ENCODE data around the gene TMEM53. TPM values are rescaled to one million over a fixed set of nuclear protein-coding genes. Genes with fewer than 3 reads are reported as not detected.
"Not testable (repeated sequence)": the region's sequence is repeated elsewhere in the genome, so short reads cannot be mapped to it uniquely, and the experiment has no call there.

Gene TMEM53
- total and polyA plus RNA-seq, 2 of the 8 experiments (the other 6 are each of a cell fraction or from before 2014, with no cell fraction given) = 6.7 to 27.9 TPM

DNA sequence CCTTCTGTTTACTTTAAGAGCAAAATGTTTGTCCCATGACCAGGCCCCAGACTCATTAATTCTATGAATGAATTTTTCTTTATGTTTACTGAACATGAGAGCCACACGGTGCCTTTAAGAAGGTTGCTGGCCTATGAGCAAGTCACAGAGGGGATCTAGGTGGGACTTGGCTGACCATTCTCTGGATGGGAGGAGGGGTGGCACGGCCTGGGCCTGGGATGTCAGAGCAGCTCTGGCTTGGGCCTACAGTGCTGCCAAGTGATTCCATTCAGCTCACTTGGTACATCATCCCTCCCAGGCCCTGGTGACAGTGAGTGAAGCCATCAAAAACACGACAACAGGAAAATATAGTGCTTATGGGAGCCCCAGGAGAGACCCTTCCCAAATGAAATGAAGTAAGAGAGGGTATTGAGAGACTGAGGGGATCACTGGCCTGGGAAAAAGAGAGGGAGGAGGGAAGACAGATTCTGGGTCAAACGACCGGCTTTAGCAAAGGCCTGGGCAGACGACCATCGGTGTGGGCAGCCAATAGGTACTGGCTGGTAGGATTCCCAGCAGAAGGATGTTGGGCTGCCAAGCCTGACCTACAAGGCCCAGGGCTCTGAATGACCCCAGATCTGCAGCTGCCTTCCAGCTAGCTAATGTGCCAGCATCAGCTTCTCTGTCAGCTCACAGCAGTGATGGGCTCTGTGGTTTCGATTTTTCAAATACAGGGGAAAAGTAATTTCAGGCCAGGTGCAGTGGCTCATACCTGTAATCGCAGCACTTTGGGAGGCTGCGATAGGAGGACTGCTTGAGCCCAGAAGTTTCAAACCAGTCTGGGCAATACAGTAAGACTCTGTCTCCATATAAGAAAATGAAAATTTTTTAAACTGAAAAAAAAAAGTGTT lies 3.3 kb downstream of the TMEM53 start (continued):
- TF ChIP-seq CTCF (IDR thresholded peaks at IDR 0.05; ENCODE audit: control extremely low read depth in 1 of 3, insufficient read depth in 1 of 3, low read depth in 1 of 3, low read length in 3 of 3) (no peak), NANOG (IDR thresholded peaks at IDR 0.05; ENCODE audit: insufficient read depth, low read depth, low read length, poor library complexity, severe bottlenecking) (no peak), GABPA (IDR thresholded peaks at IDR 0.05; ENCODE audit: borderline replicate concordance, insufficient read depth, low read length) (no peak), TAF1 (IDR thresholded peaks at IDR 0.05; ENCODE audit: low read depth, low read length) (no peak)

DNA sequence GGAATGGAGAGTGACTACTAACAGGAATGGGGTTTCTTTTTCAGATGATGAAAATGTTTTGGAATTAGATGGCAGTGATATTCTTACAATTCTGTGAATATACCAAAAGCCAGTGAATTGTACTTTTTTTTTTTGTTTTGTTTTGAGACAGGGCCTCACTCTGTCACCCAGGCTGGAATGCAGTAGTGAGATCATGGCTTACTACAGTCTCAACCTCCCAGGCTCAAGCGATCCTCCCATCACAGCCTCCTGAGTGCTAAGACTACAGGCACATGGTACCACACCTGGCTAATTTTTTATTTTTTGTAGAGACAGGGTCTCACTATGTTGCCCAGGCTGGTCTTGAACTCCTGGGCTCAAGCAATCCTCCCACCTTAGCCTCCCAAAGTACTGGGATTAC lies 7.6 kb downstream of the TMEM53 start:
- H3K23me2 ChIP-seq (ENCODE audit: low read depth, low read length); H4K5ac ChIP-seq (ENCODE audit: insufficient read length, low read depth, low read length); H3K23ac ChIP-seq (ENCODE audit: insufficient read length); H3K4me1 ChIP-seq (replicated peaks in 1 of 4; ENCODE audit: control insufficient read depth in 3 of 4, insufficient read depth in 4 of 4, low read length in 3 of 4); H3K4me3 ChIP-seq (ENCODE audit: extremely low read depth in 1 of 4, insufficient read depth in 2 of 4, low read depth in 3 of 4, low read length in 4 of 4); H3K18ac ChIP-seq (ENCODE audit: extremely low read depth, low read length); H2BK12ac ChIP-seq (ENCODE audit: low read depth, low read length); H3K9me3 ChIP-seq (ENCODE audit: insufficient read depth in 2 of 2, low read depth in 1 of 2, low read length in 1 of 2); H2BK20ac ChIP-seq (ENCODE audit: low read length); H2BK15ac ChIP-seq (ENCODE audit: low read length); H2AFZ ChIP-seq (ENCODE audit: low read length); H4K20me1 ChIP-seq (replicated peaks in 1 of 2; ENCODE audit: control insufficient read depth in 1 of 2, insufficient read depth in 2 of 2, low read length in 2 of 2); H4K8ac ChIP-seq (ENCODE audit: extremely low read depth, insufficient read depth, low read length); H3K79me2 ChIP-seq (ENCODE audit: control insufficient read depth in 1 of 2, insufficient read depth in 2 of 2, low read length in 2 of 2); DNase-seq (ENCODE audit: low read depth in 1 of 2, low spot score in 2 of 2); H3K4me2 ChIP-seq (ENCODE audit: insufficient read depth in 1 of 2, low read depth in 2 of 2, low read length in 2 of 2); H3K56ac ChIP-seq (replicated peaks; ENCODE audit: insufficient read length, low read depth, low read length); FAIRE-seq; H4K91ac ChIP-seq (replicated peaks; ENCODE audit: insufficient read length, low read length); POLR2A ChIA-PET (ENCODE audit: partially characterized antibody); H3K27me3 ChIP-seq (replicated peaks in 1 of 4; ENCODE audit: control insufficient read depth in 3 of 4, extremely low read depth in 1 of 4, insufficient read depth in 3 of 4, low read length in 3 of 4); H2AK5ac ChIP-seq (ENCODE audit: low read depth, low read length); H3K27ac ChIP-seq (ENCODE audit: low read depth, low read length); H2BK5ac ChIP-seq (ENCODE audit: low read depth, low read length); H2BK120ac ChIP-seq (replicated peaks; ENCODE audit: low read depth, low read length); H3K36me3 ChIP-seq (ENCODE audit: control insufficient read depth in 2 of 4, insufficient read depth in 4 of 4, low read length in 3 of 4); H3K79me1 ChIP-seq (ENCODE audit: low read depth, low read length); H3K9ac ChIP-seq (replicated peaks in 1 of 4; ENCODE audit: extremely low read depth in 1 of 4, low read depth in 3 of 4, low read length in 3 of 4); H3K4ac ChIP-seq (replicated peaks; ENCODE audit: insufficient read length, low read depth, low read length); H3K14ac ChIP-seq (ENCODE audit: insufficient read length): not testable (repeated sequence)
- 92% methylated on average over 1 of the region's 1 CpG; no CpG with 5 or more reads in 1 of the 2 experiments for WGBS, 2 experiments (ENCODE audit: extremely low coverage in 1 of 2, insufficient coverage in 1 of 2, insufficient read length in 1 of 2, insufficient replicate concordance in 2 of 2, low coverage in 1 of 2, low lambda C conversion rate in 2 of 2, missing lambda C conversion rate in 1 of 2)
- CTCF ChIA-PET (ENCODE audit: partially characterized antibody) = interaction anchor here (7.6 kb wide), 1 partner anchor 15 kb away, joined by 45 read pairs; no protein-coding TSS in a partner anchor

All from H1 (cell line).